ENCODE measurements around the gene TMC3.

GRCh38 chr15:81294516-81294880, 79.5 kb downstream of the TMC3 start:
- TF ChIP-seq CTCF (IDR thresholded peaks at IDR 0.05): no peak
- no peak for TF ChIP-seq POLR2A (IDR thresholded peaks at IDR 0.05)
